ENCODE measurements around the gene ARHGAP24. TPM values are rescaled to one million over a fixed set of nuclear protein-coding genes. Genes with fewer than 3 reads are reported as not detected.

The ARHGAP24 gene
- total RNA-seq, 4 donors from 2014 or later = 12.1 to 60.8 (median 18.9) TPM

GRCh38 chr4:85736571-85736970 is 261.6 kb downstream of the ARHGAP24 start:
- Histone ChIP-seq H3K4me3 (no peak overlapping the region), H3K9me3 (no peaks in the 10 kb centered on the region), H3K27me3 (no peaks in the 10 kb centered on the region), H3K4me1 (no peaks in the 10 kb centered on the region), H3K27ac (no peak overlapping the region), H3K36me3 (no peaks in the 10 kb centered on the region)
- intact Hi-C loops (cut with DNase I; ENCODE audit: low total_unique reads) = no loop called here
- DNase-seq = no peak
- TF ChIP-seq CTCF (IDR thresholded peaks at IDR 0.05) = no peak
- no peak for TF ChIP-seq POLR2A (IDR thresholded peaks at IDR 0.05)

- H3K4me3 ChIP-seq = no peak overlapping the region
- TF ChIP-seq POLR2A (IDR thresholded peaks at IDR 0.05) (no peak), CTCF (IDR thresholded peaks at IDR 0.05) (no peak)
- no peaks in the 10 kb centered on the region for H3K9me3 ChIP-seq
- H3K36me3 ChIP-seq = no peaks in the 10 kb centered on the region
- no peak overlapping the region for H3K27ac ChIP-seq
- intact Hi-C loops (cut with DNase I; ENCODE audit: low total_unique reads) = no loop called here
- no peak for DNase-seq
- H3K4me1 ChIP-seq = no peaks in the 10 kb centered on the region
- H3K27me3 ChIP-seq = no peaks in the 10 kb centered on the region
These were observed 262.3 kb downstream of the ARHGAP24 start for GRCh38 chr4:85737254-85737653.

- Histone ChIP-seq H3K27ac (no peak overlapping the region), H3K27me3 (no peaks in the 10 kb centered on the region), H3K4me1 (no peaks in the 10 kb centered on the region), H3K9me3 (no peaks in the 10 kb centered on the region), H3K4me3 (no peak overlapping the region), H3K36me3 (no peaks in the 10 kb centered on the region)
- TF ChIP-seq CTCF (IDR thresholded peaks at IDR 0.05) (no peak), POLR2A (IDR thresholded peaks at IDR 0.05) (no peak)
- DNase-seq = no peak
- intact Hi-C loops (cut with DNase I; ENCODE audit: low total_unique reads) = no loop called here
These were observed 263.8 kb downstream of the ARHGAP24 start for GRCh38 chr4:85738721-85739120.

- Histone ChIP-seq H3K27me3 (no peaks in the 10 kb centered on the region), H3K4me3 (no peak overlapping the region), H3K9me3 (no peaks in the 10 kb centered on the region), H3K27ac (no peak overlapping the region), H3K36me3 (no peaks in the 10 kb centered on the region), H3K4me1 (no peaks in the 10 kb centered on the region)
- intact Hi-C loops (cut with DNase I; ENCODE audit: low total_unique reads) = no loop called here
- TF ChIP-seq POLR2A (IDR thresholded peaks at IDR 0.05) (no peak), CTCF (IDR thresholded peaks at IDR 0.05) (no peak)
- no peak for DNase-seq
These were observed 265.5 kb downstream of the ARHGAP24 start for GRCh38 chr4:85740431-85740861.

- DNase-seq = no peak
- Histone ChIP-seq H3K36me3 (no peaks in the 10 kb centered on the region), H3K4me3 (no peak overlapping the region), H3K9me3 (no peaks in the 10 kb centered on the region), H3K27ac (no peak overlapping the region), H3K4me1 (no peaks in the 10 kb centered on the region), H3K27me3 (no peaks in the 10 kb centered on the region)
- TF ChIP-seq POLR2A (IDR thresholded peaks at IDR 0.05) (no peak), CTCF (IDR thresholded peaks at IDR 0.05) (no peak)
- intact Hi-C loops (cut with DNase I; ENCODE audit: low total_unique reads) = no loop called here
These were observed 266.4 kb downstream of the ARHGAP24 start for GRCh38 chr4:85741381-85741780.
